Bronchial epithelial cell (primary cell): Measurements from ENCODE around the gene LYRM4. TPM values are rescaled to one million over a fixed set of nuclear protein-coding genes. Genes with fewer than 3 reads are reported as not detected.

ENCODE experiments used
- DNase-seq: peaks from one replicate; pipeline ENCODE4 v3.0.0-alpha.2; 2010; ENCODE audit warnings: low read depth
- FAIRE-seq: peaks from 2 replicates; lab custom pipeline; 2011; peaks lifted over from hg19 to GRCh38; lab: Jason Lieb, UNC
- H3K27me3 ChIP-seq: 2 replicates; pipeline ENCODE4 v1.5.1; 2011; ENCODE audit warnings: low read length; ENCODE audit not compliant: control insufficient read depth, insufficient read depth
- H3K36me3 ChIP-seq: 2 replicates; pipeline ENCODE4 v1.5.1; 2011; ENCODE audit warnings: low read length; ENCODE audit not compliant: control insufficient read depth, insufficient read depth
- H3K4me3 ChIP-seq: 2 replicates; pipeline ENCODE4 v1.5.1; 2011; ENCODE audit warnings: mild to moderate bottlenecking, low read depth, low read length, control low read depth
- CTCF ChIP-seq: IDR thresholded peaks from 2 replicates; pipeline ENCODE4 v1.5.1; 2011; ENCODE audit warnings: mild to moderate bottlenecking, moderate library complexity, low read length, control low read depth, inconsistent platforms; ENCODE audit not compliant: insufficient read depth, severe bottlenecking
- total RNA-seq: library from RNA; depleted of rRNA; stranded (reverse); fragments of >200 nt; gene quantifications from 2 replicates; pipeline ENCODE4 v1.2.1, GENCODE V29; 2014

LYRM4 gene
- total RNA-seq, 1 donor from 2014 or later: 15.3 TPM

- H3K4me3 ChIP-seq: no peak overlapping the region
- no peak for TF ChIP-seq CTCF
- FAIRE-seq: no peak
Observed at GRCh38 chr6:5230081-5230480, 30.7 kb downstream of the LYRM4 start.

GRCh38 chr6:5229356-5229755 lies 31.4 kb downstream of the LYRM4 start:
- FAIRE-seq: no peak
- DNase-seq: no peak
- Histone ChIP-seq H3K4me3 (no peak overlapping the region), H3K36me3 (no peaks in the 10 kb centered on the region), H3K27me3 (no peaks in the 10 kb centered on the region)
- TF ChIP-seq CTCF: no peak

More at GRCh38 chr6:5230081-5230480, 30.7 kb downstream of the LYRM4 start:
- Histone ChIP-seq H3K36me3 (no peaks in the 10 kb centered on the region), H3K27me3 (no peaks in the 10 kb centered on the region)
- DNase-seq: no peak

- Histone ChIP-seq H3K4me3 (no peak overlapping the region), H3K27me3 (no peaks in the 10 kb centered on the region), H3K36me3 (peaks cover 1% of the 10 kb centered on the region)
- FAIRE-seq (no peak), DNase-seq (no peak)
- TF ChIP-seq CTCF: no peak
Observed at GRCh38 chr6:5223309-5223708, 37.4 kb downstream of the LYRM4 start.

- Histone ChIP-seq H3K36me3 (peaks cover 1% of the 10 kb centered on the region), H3K27me3 (no peaks in the 10 kb centered on the region), H3K4me3 (no peak overlapping the region)
- DNase-seq: no peak
- FAIRE-seq: no peak
- no peak for TF ChIP-seq CTCF
Observed at GRCh38 chr6:5220443-5220842, 40.3 kb downstream of the LYRM4 start.

- FAIRE-seq (no peak), DNase-seq (no peak)
- no peaks in the 10 kb centered on the region for H3K27me3 ChIP-seq
- H3K36me3 ChIP-seq: peaks cover 1% of the 10 kb centered on the region
- no peak for TF ChIP-seq CTCF
- H3K4me3 ChIP-seq: no peak overlapping the region
Observed at GRCh38 chr6:5219011-5219691, 41.6 kb downstream of the LYRM4 start.

GRCh38 chr6:5217356-5217755 lies 43.4 kb downstream of the LYRM4 start:
- Histone ChIP-seq H3K4me3 (no peak overlapping the region), H3K27me3 (no peaks in the 10 kb centered on the region), H3K36me3 (peaks cover 2% of the 10 kb centered on the region)
- FAIRE-seq: no peak
- no peak for TF ChIP-seq CTCF
- DNase-seq: no peak
